BE2C (cell line): ENCODE measurements around the gene SLC25A21.
"Not testable (repeated sequence)": the region's sequence is repeated elsewhere in the genome, so short reads cannot be mapped to it uniquely, and the experiment has no call there.

ENCODE experiments used
- DNase-seq: peaks from one replicate; pipeline ENCODE4 v3.0.0-alpha.2; 2020
- H3K27me3 ChIP-seq: fragments of 250-450 bp; sonication (Bioruptor Pico); 2 replicates; pipeline ENCODE4 v1.5.1; 2020; ENCODE audit warnings: mild to moderate bottlenecking
- H3K36me3 ChIP-seq: fragments of 250-450 bp; sonication (Bioruptor Pico); 2 replicates; pipeline ENCODE4 v1.5.1; 2020; ENCODE audit warnings: mild to moderate bottlenecking
- H3K4me1 ChIP-seq: fragments of 250-450 bp; sonication (Bioruptor Pico); 2 replicates; pipeline ENCODE4 v1.5.1; 2020
- H3K4me3 ChIP-seq: 2 replicates; pipeline ENCODE4 v1.5.1; 2011; ENCODE audit warnings: low read depth, low read length
- H3K9me3 ChIP-seq: fragments of 250-450 bp; sonication (Bioruptor Pico); 2 replicates; pipeline ENCODE4 v1.5.1; 2020
- TF ChIP-seq, protein P1 (sequence below): IDR thresholded peaks from 2 replicates; pipeline ENCODE4 v1.5.1; 2012; ENCODE audit warnings: mild to moderate bottlenecking, low read depth, low read length

The SLC25A21 gene

DNA sequence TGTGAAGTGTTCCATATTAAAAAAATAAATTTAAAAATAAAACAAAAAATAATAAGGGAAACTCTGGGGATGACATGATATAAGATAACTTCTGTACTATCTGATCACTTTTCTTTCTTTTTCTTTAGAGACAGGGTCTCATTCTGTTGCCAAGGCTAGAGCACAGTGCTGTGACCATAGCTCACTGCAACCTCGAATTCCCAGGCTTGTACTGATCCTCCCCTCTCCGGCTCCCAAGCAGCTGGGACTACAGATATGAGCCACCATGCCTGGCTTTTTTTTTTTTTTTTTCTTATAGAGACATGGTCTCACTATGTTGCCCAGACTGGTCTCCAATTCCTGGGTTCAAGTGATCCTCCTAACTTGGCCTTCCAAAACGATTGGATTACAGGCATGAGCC is 14.9 kb upstream of the SLC25A21 start:
- no peaks in the 10 kb centered on the region for H3K36me3 ChIP-seq
- no peaks in the 10 kb centered on the region for H3K4me1 ChIP-seq
- H3K27me3 ChIP-seq: no peaks in the 10 kb centered on the region
- no peak overlapping the region for H3K4me3 ChIP-seq
- no peak for DNase-seq
- no peaks in the 10 kb centered on the region for H3K9me3 ChIP-seq
- TF ChIP-seq, protein P1, sequence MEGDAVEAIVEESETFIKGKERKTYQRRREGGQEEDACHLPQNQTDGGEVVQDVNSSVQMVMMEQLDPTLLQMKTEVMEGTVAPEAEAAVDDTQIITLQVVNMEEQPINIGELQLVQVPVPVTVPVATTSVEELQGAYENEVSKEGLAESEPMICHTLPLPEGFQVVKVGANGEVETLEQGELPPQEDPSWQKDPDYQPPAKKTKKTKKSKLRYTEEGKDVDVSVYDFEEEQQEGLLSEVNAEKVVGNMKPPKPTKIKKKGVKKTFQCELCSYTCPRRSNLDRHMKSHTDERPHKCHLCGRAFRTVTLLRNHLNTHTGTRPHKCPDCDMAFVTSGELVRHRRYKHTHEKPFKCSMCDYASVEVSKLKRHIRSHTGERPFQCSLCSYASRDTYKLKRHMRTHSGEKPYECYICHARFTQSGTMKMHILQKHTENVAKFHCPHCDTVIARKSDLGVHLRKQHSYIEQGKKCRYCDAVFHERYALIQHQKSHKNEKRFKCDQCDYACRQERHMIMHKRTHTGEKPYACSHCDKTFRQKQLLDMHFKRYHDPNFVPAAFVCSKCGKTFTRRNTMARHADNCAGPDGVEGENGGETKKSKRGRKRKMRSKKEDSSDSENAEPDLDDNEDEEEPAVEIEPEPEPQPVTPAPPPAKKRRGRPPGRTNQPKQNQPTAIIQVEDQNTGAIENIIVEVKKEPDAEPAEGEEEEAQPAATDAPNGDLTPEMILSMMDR: no peak

GRCh38 chr14:37186865-37187264 is 14.5 kb upstream of the SLC25A21 start:
- H3K9me3 ChIP-seq: no peaks in the 10 kb centered on the region
- no peaks in the 10 kb centered on the region for H3K4me1 ChIP-seq
- DNase-seq: no peak
- H3K36me3 ChIP-seq: no peaks in the 10 kb centered on the region
- no peak overlapping the region for H3K4me3 ChIP-seq
- TF ChIP-seq, protein P1: no peak
- H3K27me3 ChIP-seq: no peaks in the 10 kb centered on the region

GRCh38 chr14:37185670-37186069 is 13.3 kb upstream of the SLC25A21 start:
- Histone ChIP-seq H3K4me1 (no peaks in the 10 kb centered on the region), H3K9me3 (no peaks in the 10 kb centered on the region), H3K36me3 (no peaks in the 10 kb centered on the region)

GRCh38 chr14:37184520-37184919 is 12.1 kb upstream of the SLC25A21 start:
- not testable (repeated sequence) for DNase-seq, H3K9me3 ChIP-seq, H3K27me3 ChIP-seq, H3K4me1 ChIP-seq, H3K4me3 ChIP-seq, H3K36me3 ChIP-seq

More at GRCh38 chr14:37185670-37186069, 13.3 kb upstream of the SLC25A21 start:
- DNase-seq: no peak
- no peaks in the 10 kb centered on the region for H3K27me3 ChIP-seq
- TF ChIP-seq, protein P1: no peak
- no peak overlapping the region for H3K4me3 ChIP-seq

GRCh38 chr14:37181441-37181840 is 9.0 kb upstream of the SLC25A21 start:
- H3K27me3 ChIP-seq: no peaks in the 10 kb centered on the region
- H3K4me1 ChIP-seq: no peaks in the 10 kb centered on the region
- no peaks in the 10 kb centered on the region for H3K36me3 ChIP-seq
- no peak overlapping the region for H3K4me3 ChIP-seq
- DNase-seq: no peak
- TF ChIP-seq, protein P1: no peak
- no peaks in the 10 kb centered on the region for H3K9me3 ChIP-seq

GRCh38 chr14:37180886-37181285 is 8.5 kb upstream of the SLC25A21 start:
- H3K27me3 ChIP-seq, H3K4me3 ChIP-seq, H3K4me1 ChIP-seq, H3K9me3 ChIP-seq, H3K36me3 ChIP-seq, DNase-seq: not testable (repeated sequence)

GRCh38 chr14:37179896-37180502 is 7.6 kb upstream of the SLC25A21 start:
- H3K9me3 ChIP-seq: no peaks in the 10 kb centered on the region
- H3K36me3 ChIP-seq: no peaks in the 10 kb centered on the region
- H3K4me3 ChIP-seq: no peak overlapping the region
- TF ChIP-seq, protein P1: no peak
- no peaks in the 10 kb centered on the region for H3K4me1 ChIP-seq
- H3K27me3 ChIP-seq: peaks cover 4% of the 10 kb centered on the region; the same call in 1 of the 2 replicates
- no peak for DNase-seq
